ENCODE data around the gene GEMIN5.

- TF ChIP-seq RAD21 (conservative IDR thresholded peaks at IDR 0.05 in 1 of 2, IDR thresholded peaks at IDR 0.05 in 1 of 2) (no peak), EP300 (IDR thresholded peaks at IDR 0.05) (no peak), CTCF (IDR thresholded peaks at IDR 0.05) (no peak), RFX5 (IDR thresholded peaks at IDR 0.05) (no peak), HDAC2 (IDR thresholded peaks at IDR 0.05) (no peak), ELK1 (IDR thresholded peaks at IDR 0.05; ENCODE audit: low read depth, low read length) (no peak), POLR2A (IDR thresholded peaks at IDR 0.05; ENCODE audit: low read length) (no peak), MAFK (IDR thresholded peaks at IDR 0.05; ENCODE audit: partially characterized antibody) (no peak), EHMT2 (IDR thresholded peaks at IDR 0.05; ENCODE audit: low read depth) (no peak), NFE2L2 (conservative IDR thresholded peaks at IDR 0.05; ENCODE audit: low read length) (no peak), KDM1A (IDR thresholded peaks at IDR 0.05; ENCODE audit: low read depth) (no peak), KDM5A (IDR thresholded peaks at IDR 0.05) (no peak), POLR2AphosphoS2 (conservative IDR thresholded peaks at IDR 0.05; ENCODE audit: low read length) (no peak)
These were observed 96.7 kb downstream of the GEMIN5 start for GRCh38 chr5:154841273-154841661.
